ENCODE results near the gene ZNF423.
"Not testable (repeated sequence)": the region's sequence is repeated elsewhere in the genome, so short reads cannot be mapped to it uniquely, and the experiment has no call there.

ZNF423 gene

DNA sequence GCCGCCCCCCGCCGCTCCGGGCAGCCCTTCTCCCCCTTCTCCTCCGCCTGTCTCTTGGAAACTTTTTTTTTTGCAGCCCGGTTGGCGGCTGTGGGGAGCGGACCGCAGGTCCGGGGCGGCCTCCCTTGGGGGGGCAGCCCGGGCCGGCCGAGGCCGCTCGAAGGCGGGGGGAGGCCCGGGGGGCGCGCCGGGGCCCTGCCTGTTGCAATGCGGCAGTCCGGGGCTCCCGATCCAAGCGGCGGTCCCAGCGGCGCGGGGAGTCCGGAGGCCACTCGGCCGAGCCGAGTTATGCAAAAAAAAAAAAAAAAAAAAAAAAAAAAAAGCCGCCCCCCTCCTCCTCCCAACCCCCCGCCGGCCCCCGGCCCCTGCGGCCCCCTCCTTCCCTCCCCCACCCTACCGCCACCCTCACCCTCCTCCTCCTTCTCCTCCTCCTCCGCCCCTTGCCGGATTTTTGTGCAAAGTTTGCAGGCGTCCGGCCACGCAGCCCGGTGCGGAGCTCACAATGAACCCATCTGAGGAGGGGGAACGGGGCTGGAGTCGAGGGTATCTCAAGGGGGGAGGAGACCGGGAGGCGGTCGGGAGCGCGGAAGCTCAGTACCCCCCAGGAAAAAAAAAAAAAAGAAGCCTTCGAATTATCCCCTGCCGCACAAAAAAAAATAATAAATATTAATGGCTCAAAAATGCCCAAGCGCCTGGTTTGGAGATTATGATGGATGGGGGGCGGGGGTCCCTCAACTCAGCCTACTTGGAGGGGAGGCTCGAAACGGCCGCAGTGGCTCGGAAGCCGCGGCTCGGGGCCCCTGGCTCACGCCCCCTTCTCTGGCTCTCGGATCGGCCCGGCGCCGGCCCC, at the start of gene ZNF423:
Gene ZNF423, minus strand, starts transcription at position 291 of the 850 bp plus-strand sequence. CDS start 338 bp downstream, outside the sequence.
- no peak for DNase-seq (ENCODE audit: low spot score)

DNA sequence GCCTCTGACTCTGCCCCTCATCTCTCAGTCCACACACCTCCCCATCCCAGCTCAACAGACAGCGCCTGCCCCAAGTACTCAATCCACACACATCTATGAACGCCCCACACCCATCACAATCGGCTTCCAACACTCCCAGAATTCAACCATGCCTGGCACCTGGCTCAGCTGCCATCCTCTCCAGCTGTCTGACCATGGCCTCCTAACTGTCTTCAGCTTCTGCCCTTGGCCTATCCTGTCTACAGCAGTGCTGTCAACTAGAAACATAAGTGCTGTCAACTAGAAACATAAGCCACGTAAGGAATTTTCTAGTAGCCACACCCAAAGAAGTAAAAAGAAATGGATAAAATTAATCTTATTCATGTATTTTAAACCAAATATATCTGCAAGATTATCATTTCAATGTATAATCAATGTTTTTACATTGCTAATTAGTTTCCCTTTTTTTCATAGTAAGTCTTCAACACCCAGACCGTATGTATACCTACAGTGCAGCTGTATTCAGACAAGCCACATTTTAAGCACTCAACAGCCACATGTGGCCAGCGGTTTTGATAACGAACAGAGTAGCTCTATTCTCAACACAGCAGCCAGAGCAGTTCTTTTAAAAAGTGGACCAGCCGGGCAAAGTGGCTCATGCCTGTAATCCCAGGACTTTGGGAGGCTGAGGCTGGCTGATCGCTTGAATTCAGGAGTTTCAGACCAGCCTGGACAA, 48.6 kb upstream of the ZNF423 start:
- no peak for DNase-seq (ENCODE audit: low spot score)

- no peak for DNase-seq (ENCODE audit: low spot score)
Measured at GRCh38 chr16:49902908-49903307, 47.0 kb upstream of the ZNF423 start.

GRCh38 chr16:49901711-49902110, 45.8 kb upstream of the ZNF423 start:
- no peak for DNase-seq (ENCODE audit: low spot score)

GRCh38 chr16:49900875-49901274, 45.0 kb upstream of the ZNF423 start:
- no peak for DNase-seq (ENCODE audit: low spot score)

- DNase-seq (ENCODE audit: low spot score), result no peak
Measured at GRCh38 chr16:49899991-49900695, 44.2 kb upstream of the ZNF423 start.

DNA sequence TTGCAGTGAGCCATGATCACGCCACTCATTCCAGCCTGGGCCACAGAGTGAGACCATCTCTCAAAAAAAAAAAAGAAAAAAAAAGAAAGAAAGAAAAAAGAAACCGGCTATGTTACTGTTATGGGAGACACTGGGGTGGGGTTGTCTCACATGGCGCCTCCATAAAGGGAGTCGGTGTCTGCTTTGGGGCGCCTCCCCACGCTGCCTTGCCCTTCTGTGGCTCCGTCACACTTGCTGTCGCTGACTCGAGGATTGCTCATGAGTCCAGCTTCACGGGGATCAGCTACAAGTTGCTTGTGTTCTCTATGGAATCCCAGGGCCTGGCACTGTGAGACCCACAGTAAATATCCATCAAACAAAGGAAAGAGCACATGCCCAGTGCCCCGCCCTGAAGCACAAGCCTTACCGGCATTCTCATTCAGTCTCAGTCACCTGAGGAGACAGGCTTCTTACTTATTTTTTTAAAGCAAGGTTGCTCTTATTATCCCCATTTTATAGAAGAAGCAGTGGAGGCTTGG, 40.6 kb upstream of the ZNF423 start:
- DNase-seq (ENCODE audit: low spot score), result no peak

DNA sequence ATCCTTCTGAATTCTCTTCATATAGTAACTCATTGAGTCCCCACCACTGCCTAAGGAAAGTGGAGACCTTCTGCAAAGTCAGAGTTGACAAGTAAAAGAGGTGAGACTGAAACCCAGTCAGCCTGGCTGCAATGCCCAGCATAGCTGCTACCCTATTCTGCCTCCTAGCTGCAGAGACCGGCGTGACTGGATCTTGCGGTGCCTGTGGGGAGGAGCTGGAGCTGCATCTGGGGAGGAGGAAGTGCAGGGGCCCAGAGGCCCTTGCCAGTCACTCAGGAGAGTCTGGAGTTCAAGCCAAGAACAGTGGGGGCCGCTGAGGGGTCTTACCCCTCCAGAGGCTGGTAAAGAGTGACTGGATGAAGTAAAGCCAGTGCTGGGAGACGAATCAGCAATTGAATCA, 35.0 kb upstream of the ZNF423 start:
- peak; percentile 62 for DNase-seq (ENCODE audit: low spot score)

DNA sequence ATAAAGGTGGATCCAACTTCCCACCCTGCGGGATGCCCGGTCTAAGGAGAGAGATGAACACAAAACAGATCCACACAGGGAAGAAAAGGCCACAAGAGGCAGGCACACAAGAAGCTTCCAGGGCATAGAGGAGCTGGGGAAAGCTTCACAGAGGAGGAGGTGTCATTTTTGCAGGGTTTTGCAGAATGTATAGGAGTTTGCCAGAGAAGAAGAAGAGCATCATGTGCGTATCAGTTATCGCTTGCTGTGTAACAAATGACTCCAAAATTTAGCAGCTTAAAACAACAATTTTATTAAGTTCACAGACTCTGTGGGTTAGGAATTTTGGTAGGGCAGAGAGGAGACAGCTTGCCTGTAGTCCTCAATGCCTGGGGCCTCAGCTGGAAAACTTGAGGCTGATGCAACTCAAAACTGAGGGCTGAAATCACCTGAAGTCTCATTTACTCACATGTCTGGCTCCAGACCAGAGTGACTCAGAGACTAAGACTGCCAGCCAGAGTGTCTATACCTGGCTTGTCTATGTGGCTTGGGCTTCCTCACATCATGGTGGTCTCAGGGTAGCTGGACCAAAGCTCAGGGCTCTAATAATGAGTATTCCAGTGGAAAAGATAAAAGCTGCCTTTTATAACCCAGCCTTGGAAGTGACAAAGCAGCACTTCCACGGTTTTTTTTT, 33.9 kb upstream of the ZNF423 start:
- no peak for DNase-seq (ENCODE audit: low spot score)

DNA sequence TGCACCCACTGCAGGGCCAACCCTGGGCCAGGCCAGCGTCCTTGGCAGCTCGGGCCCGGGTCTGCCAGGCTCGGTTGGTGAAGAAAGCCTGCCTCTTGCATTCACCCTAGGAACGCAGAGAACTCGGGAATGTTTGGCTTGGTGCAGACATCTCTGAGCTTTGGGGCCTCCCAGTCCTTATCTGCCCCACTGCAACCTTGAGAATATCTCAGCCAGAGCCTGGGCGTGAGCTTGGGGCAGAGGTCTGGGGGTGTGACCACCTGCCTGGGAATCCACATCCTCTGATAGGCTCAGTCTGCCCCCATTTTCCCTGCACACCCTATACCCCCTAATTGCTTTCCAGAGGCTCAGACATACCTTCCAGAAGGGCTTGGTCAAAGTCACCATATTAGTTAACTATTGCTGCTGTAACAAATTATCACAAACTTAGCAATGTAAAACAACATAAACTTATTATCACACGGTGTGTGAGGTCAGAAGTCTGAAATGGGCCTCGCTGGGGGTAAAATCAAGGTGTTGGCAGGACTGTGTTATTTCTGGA, 30.7 kb upstream of the ZNF423 start:
- DNase-seq (ENCODE audit: low spot score), result no peak

GRCh38 chr16:49884033-49885015, 28.4 kb upstream of the ZNF423 start:
- DNase-seq (ENCODE audit: low spot score), result peak; percentile 72

DNA sequence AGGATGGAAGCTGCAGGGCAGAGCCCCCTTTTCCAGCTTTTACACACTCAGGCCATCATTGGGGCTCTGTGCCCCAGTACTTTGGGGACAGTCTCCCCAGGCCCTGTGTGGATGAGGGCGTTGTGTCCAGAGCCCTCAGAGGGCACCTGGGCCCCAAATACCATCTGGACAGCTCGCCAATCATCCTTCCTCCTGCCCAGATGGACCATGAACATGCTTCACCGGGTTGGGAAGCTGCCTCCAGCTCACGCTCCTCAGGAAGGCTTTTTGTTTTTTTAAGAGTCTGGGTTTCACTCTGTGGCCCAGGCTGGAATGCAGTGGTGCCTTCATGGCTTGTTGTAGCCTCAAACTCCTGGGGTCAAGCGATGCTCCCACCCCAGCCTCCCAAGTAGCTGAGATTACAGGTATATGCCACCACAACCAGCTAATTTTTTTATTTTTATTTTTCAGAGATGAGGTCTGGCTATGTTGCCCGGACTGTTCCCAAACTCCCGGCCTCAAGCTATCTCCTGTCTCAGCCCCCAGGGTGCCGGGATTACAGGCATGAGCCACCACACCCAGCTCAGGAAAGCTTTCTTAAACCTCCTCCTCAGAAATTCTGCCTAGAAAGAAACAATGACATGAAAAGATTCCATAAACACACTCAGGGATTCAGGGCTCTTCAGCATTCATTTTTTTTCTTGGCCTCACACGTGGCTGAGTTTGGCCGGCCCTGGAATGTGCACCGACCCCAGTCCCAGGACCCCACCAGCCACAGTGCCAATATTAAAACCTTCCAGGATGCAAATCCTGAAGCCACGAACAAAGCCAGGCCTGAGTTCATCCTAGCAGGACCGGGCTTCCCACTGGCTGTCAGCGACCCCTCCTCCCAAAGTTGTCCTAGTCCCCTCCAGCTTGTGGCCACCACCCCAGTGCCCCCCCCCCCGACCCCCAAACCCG, 27.4 kb upstream of the ZNF423 start:
- DNase-seq (ENCODE audit: low spot score), result no peak

DNA sequence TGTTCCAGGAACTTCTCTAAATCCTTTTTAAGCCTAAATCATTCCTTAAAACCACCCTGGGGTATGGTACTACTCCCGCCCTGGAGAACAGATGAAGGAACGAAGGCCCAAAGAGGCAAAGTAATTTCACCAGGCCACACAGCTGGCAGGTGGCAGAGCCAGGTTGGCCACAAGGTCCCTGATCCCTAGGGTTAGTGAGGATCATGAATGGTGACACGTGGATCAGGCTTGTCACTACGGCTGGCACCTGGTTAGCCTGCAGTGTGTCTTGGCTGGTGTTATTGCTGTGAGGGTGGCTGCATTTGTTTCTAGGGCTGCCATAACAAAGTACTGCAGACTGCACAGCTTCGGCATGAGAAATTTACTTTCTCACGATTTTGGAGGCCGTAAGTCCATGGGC, 26.0 kb upstream of the ZNF423 start:
- no peak for DNase-seq (ENCODE audit: low spot score)

DNA sequence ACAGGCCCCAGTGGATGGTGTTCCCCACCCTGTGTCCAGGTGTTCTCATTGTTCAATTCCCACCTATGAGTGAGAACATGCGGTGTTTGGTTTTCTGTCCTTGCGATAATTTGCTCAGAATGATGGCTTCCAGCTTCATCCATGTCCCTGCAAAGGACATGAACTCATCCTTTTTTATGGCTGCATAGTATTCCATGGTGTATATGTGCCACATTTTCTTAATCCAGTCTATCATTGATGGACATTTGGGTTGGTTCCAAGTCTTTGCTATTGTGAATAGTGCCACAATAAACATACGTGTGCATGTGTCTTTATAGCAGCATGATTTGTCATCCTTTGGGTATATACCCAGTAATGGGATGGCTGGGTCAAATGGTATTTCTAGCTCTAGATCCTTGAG, 22.6 kb upstream of the ZNF423 start:
- not testable (repeated sequence) for DNase-seq (ENCODE audit: low spot score)

GRCh38 chr16:49876716-49877129, 20.8 kb upstream of the ZNF423 start:
- DNase-seq (ENCODE audit: low spot score), result peak; percentile 91

- DNase-seq (ENCODE audit: low spot score), result no peak
Measured at GRCh38 chr16:49875806-49876715, 20.1 kb upstream of the ZNF423 start.

GRCh38 chr16:49874613-49875237, 18.8 kb upstream of the ZNF423 start:
- no peak for DNase-seq (ENCODE audit: low spot score)

DNA sequence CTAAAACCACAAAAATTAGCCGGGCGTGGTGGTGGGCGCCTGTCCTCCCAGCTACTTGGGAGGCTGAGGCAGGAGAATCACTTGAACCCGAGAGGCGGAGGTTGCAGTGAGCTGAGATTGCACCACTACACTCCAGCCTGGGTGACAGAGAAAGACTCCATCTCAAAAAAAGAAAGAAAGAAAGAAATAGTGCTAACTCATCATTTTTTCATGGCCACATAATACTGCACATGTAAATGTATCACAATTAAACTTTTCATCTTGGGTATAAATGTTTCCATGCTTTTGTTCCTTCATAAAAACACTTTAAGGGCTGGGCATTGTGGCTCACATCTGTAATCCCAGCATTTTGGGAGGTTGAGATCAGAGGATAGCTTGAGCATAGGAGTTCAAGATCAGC, 15.9 kb upstream of the ZNF423 start:
- DNase-seq (ENCODE audit: low spot score), result not testable (repeated sequence)

Measured in HuH-7 (cell line).